HG03045 (cell line): ENCODE results near the gene TEX22.

Source experiments
- ATAC-seq: cut with Tn5 transposase; IDR thresholded peaks from one replicate; pipeline ENCODE4 v1.9.1; 2021; ENCODE audit warnings: mild to moderate bottlenecking, moderate library complexity; ENCODE audit not compliant: unreplicated experiment

TEX22 gene

GRCh38 chr14:105384041-105384557 is 14.2 kb upstream of the TEX22 start:
- ATAC-seq = no peak

GRCh38 chr14:105384605-105385321 is 13.6 kb upstream of the TEX22 start:
- ATAC-seq = no peak

- no peak for ATAC-seq
These were observed 13.1 kb upstream of the TEX22 start for GRCh38 chr14:105385322-105385637.

- no peak for ATAC-seq
These were observed 12.5 kb upstream of the TEX22 start for GRCh38 chr14:105385698-105386365.

- no peak for ATAC-seq
These were observed 11.5 kb upstream of the TEX22 start for GRCh38 chr14:105386581-105387529.

GRCh38 chr14:105387530-105387922 is 10.8 kb upstream of the TEX22 start:
- ATAC-seq = no peak

GRCh38 chr14:105388110-105388951 is 10.0 kb upstream of the TEX22 start:
- ATAC-seq = no peak

- ATAC-seq = no peak
These were observed 9.4 kb upstream of the TEX22 start for GRCh38 chr14:105388976-105389375.

GRCh38 chr14:105389534-105389933 is 8.8 kb upstream of the TEX22 start:
- ATAC-seq = no peak

GRCh38 chr14:105389976-105390848 is 8.1 kb upstream of the TEX22 start:
- no peak for ATAC-seq

- ATAC-seq = no peak
These were observed 7.4 kb upstream of the TEX22 start for GRCh38 chr14:105390849-105391500.

GRCh38 chr14:105391541-105391940 is 6.8 kb upstream of the TEX22 start:
- no peak for ATAC-seq

- no peak for ATAC-seq
These were observed 5.9 kb upstream of the TEX22 start for GRCh38 chr14:105392131-105393090.

- ATAC-seq = no peak
These were observed 5.2 kb upstream of the TEX22 start for GRCh38 chr14:105393151-105393550.

- ATAC-seq = no peak
These were observed 3.4 kb upstream of the TEX22 start for GRCh38 chr14:105394714-105395537.

GRCh38 chr14:105395538-105395854 is 2.8 kb upstream of the TEX22 start:
- no peak for ATAC-seq

GRCh38 chr14:105397350-105397931 is 897 bp upstream of the TEX22 start:
- ATAC-seq = no peak
